ENCODE data around the gene CA5B. TPM values are rescaled to one million over a fixed set of nuclear protein-coding genes. Genes with fewer than 3 reads are reported as not detected.
"Not testable (repeated sequence)": the region's sequence is repeated elsewhere in the genome, so short reads cannot be mapped to it uniquely, and the experiment has no call there.

Gene CA5B
- total and polyA plus RNA-seq, 2 of the 8 experiments (the other 6 are each of a cell fraction or from before 2014, with no cell fraction given): 3.3 to 8.6 TPM

DNA sequence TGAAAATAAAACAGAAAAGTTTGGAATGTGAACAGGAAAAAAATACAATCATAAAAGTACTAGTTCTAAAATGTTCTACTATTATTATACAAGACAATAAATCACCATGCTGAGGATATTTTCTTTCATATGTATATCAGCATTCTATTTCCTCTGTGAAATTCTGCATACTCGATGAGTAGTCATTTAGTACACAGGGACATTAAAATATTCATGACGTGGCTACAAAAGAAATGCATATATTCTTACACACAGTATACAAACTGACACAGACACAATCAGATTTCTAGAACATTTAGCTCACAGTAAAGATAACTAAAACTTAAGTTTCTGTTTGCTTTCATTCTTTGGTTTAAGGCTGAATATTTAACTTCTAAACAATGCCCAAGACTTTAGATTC is 93.3 kb downstream of the CA5B start:
- H3K23ac ChIP-seq (ENCODE audit: insufficient read length); H3K9ac ChIP-seq (replicated peaks in 1 of 4; ENCODE audit: extremely low read depth in 1 of 4, low read depth in 3 of 4, low read length in 3 of 4); H2BK5ac ChIP-seq (ENCODE audit: low read depth, low read length); H4K5ac ChIP-seq (ENCODE audit: insufficient read length, low read depth, low read length); H2AFZ ChIP-seq (ENCODE audit: low read length); H3K4me2 ChIP-seq (ENCODE audit: insufficient read depth in 1 of 2, low read depth in 2 of 2, low read length in 2 of 2); H4K8ac ChIP-seq (ENCODE audit: extremely low read depth, insufficient read depth, low read length); H3K56ac ChIP-seq (replicated peaks; ENCODE audit: insufficient read length, low read depth, low read length); H3K18ac ChIP-seq (ENCODE audit: extremely low read depth, low read length); DNase-seq (ENCODE audit: low read depth in 1 of 2, low spot score in 2 of 2); H3K9me3 ChIP-seq (ENCODE audit: insufficient read depth in 2 of 2, low read depth in 1 of 2, low read length in 1 of 2); H3K4me3 ChIP-seq (ENCODE audit: extremely low read depth in 1 of 4, insufficient read depth in 2 of 4, low read depth in 3 of 4, low read length in 4 of 4); H4K91ac ChIP-seq (replicated peaks; ENCODE audit: insufficient read length, low read length); H3K14ac ChIP-seq (ENCODE audit: insufficient read length); FAIRE-seq; H3K4me1 ChIP-seq (replicated peaks in 1 of 4; ENCODE audit: control insufficient read depth in 3 of 4, insufficient read depth in 4 of 4, low read length in 3 of 4); H2BK120ac ChIP-seq (replicated peaks; ENCODE audit: low read depth, low read length); H3K27ac ChIP-seq (ENCODE audit: low read depth, low read length); H3K27me3 ChIP-seq (replicated peaks in 1 of 4; ENCODE audit: control insufficient read depth in 3 of 4, extremely low read depth in 1 of 4, insufficient read depth in 3 of 4, low read length in 3 of 4); POLR2A ChIA-PET (ENCODE audit: partially characterized antibody); H2BK20ac ChIP-seq (ENCODE audit: low read length); H3K23me2 ChIP-seq (ENCODE audit: low read depth, low read length); H2AK5ac ChIP-seq (ENCODE audit: low read depth, low read length); H2BK12ac ChIP-seq (ENCODE audit: low read depth, low read length); CTCF ChIA-PET (ENCODE audit: partially characterized antibody); H2BK15ac ChIP-seq (ENCODE audit: low read length); H3K4ac ChIP-seq (replicated peaks; ENCODE audit: insufficient read length, low read depth, low read length); H3K79me1 ChIP-seq (ENCODE audit: low read depth, low read length); H4K20me1 ChIP-seq (replicated peaks in 1 of 2; ENCODE audit: control insufficient read depth in 1 of 2, insufficient read depth in 2 of 2, low read length in 2 of 2): not testable (repeated sequence)
- Histone ChIP-seq H3K79me2 (ENCODE audit: control insufficient read depth in 1 of 2, insufficient read depth in 2 of 2, low read length in 2 of 2) (peaks cover 0 to 30% of the 10 kb centered on the region in 2 experiments; a peak in 2 of 4 replicates), H3K36me3 (ENCODE audit: control insufficient read depth in 2 of 4, insufficient read depth in 4 of 4, low read length in 3 of 4) (peaks cover 0 to 65% (median 1%) of the 10 kb centered on the region in 4 experiments; a peak in 5 of 8 replicates)
- no CpG with 5 or more reads among the region's 2 CpGs for WGBS, 2 experiments (ENCODE audit: extremely low coverage in 1 of 2, insufficient coverage in 1 of 2, insufficient read length in 1 of 2, insufficient replicate concordance in 2 of 2, low coverage in 1 of 2, low lambda C conversion rate in 2 of 2, missing lambda C conversion rate in 1 of 2)
